NCI-H2029 (cell line): Measurements from ENCODE around the gene ZMYM1.
"Not testable (repeated sequence)": the region's sequence is repeated elsewhere in the genome, so short reads cannot be mapped to it uniquely, and the experiment has no call there.

Source experiments
- DNase-seq: peaks from one replicate; lab custom pipeline; 2025; lab: John Stamatoyannopoulos, UW

Gene ZMYM1

GRCh38 chr1:35079003-35079930, at the start of gene ZMYM1:
ZMYM1 (plus strand) TSS chr1:35079385; CDS start chr1:35093988, 14,603 bp downstream.
- DNase-seq, result peak; percentile 69

GRCh38 chr1:35029761-35030160, 49.4 kb upstream of the ZMYM1 start:
- no peak for DNase-seq

- DNase-seq, result no peak
Observed at GRCh38 chr1:35030338-35030737, 48.8 kb upstream of the ZMYM1 start.

GRCh38 chr1:35030756-35031446, 48.3 kb upstream of the ZMYM1 start:
- DNase-seq, result peak; percentile 3

GRCh38 chr1:35032384-35032739, 46.8 kb upstream of the ZMYM1 start:
- DNase-seq, result no peak

GRCh38 chr1:35033346-35033745, 45.8 kb upstream of the ZMYM1 start:
- no peak for DNase-seq

- DNase-seq, result no peak
Observed at GRCh38 chr1:35036621-35037020, 42.6 kb upstream of the ZMYM1 start.

GRCh38 chr1:35037206-35037605, 42.0 kb upstream of the ZMYM1 start:
- no peak for DNase-seq

- no peak for DNase-seq
Observed at GRCh38 chr1:35038723-35039122, 40.5 kb upstream of the ZMYM1 start.

- no peak for DNase-seq
Observed at GRCh38 chr1:35043498-35043897, 35.7 kb upstream of the ZMYM1 start.

- no peak for DNase-seq
Observed at GRCh38 chr1:35044431-35044830, 34.8 kb upstream of the ZMYM1 start.

- no peak for DNase-seq
Observed at GRCh38 chr1:35046730-35047129, 32.5 kb upstream of the ZMYM1 start.

- no peak for DNase-seq
Observed at GRCh38 chr1:35047188-35047858, 31.9 kb upstream of the ZMYM1 start.

GRCh38 chr1:35049116-35049515, 30.1 kb upstream of the ZMYM1 start:
- no peak for DNase-seq

- no peak for DNase-seq
Observed at GRCh38 chr1:35053433-35053832, 25.8 kb upstream of the ZMYM1 start.

GRCh38 chr1:35054282-35054681, 24.9 kb upstream of the ZMYM1 start:
- DNase-seq, result not testable (repeated sequence)

- DNase-seq, result not testable (repeated sequence)
Observed at GRCh38 chr1:35058321-35058720, 20.9 kb upstream of the ZMYM1 start.

GRCh38 chr1:35058988-35059387, 20.2 kb upstream of the ZMYM1 start:
- DNase-seq, result no peak

- DNase-seq, result no peak
Observed at GRCh38 chr1:35062518-35063196, 16.5 kb upstream of the ZMYM1 start.

- no peak for DNase-seq
Observed at GRCh38 chr1:35064265-35064664, 14.9 kb upstream of the ZMYM1 start.

- no peak for DNase-seq
Observed at GRCh38 chr1:35069746-35070145, 9.4 kb upstream of the ZMYM1 start.

GRCh38 chr1:35073265-35073811, 5.8 kb upstream of the ZMYM1 start:
- DNase-seq, result no peak
